Activated T-cell treated with anti-CD3 and anti-CD28 coated beads, Interleukin-2, amount 50 U/mL, for 72 hours (primary cell): Measurements from ENCODE around the gene SULT4A1. TPM values are rescaled to one million over a fixed set of nuclear protein-coding genes. Genes with fewer than 3 reads are reported as not detected.
"Not testable (repeated sequence)": the region's sequence is repeated elsewhere in the genome, so short reads cannot be mapped to it uniquely, and the experiment has no call there.

Experiments used
- ATAC-seq, 2 donors: fragments of 150-1000 bp; cut with Tn5 transposase; replicated peaks in 1 of 2; 2 replicates each; pipeline ENCODE4 v1.10.0; 2021; ENCODE audit warnings: moderate library complexity in 2 of 2, mild to moderate bottlenecking in 1 of 2
- DNase-seq, 2 donors: peaks; one replicate each; pipeline ENCODE4 v3.0.0; 2021 to 2022; ENCODE audit warnings: mixed read lengths in 1 of 2
- H3K27ac Mint-ChIP-seq: one replicate; pipeline ENCODE4 v1.8.0; 2022; ENCODE audit warnings: mild to moderate bottlenecking, moderate library complexity, mixed read lengths
- H3K27me3 Mint-ChIP-seq: one replicate; pipeline ENCODE4 v1.8.0; 2022; ENCODE audit warnings: low read depth, mixed read lengths
- H3K36me3 Mint-ChIP-seq, 2 donors: one replicate each; pipeline ENCODE4 v1.8.0; 2022; ENCODE audit warnings: mixed read lengths in 2 of 2, mild to moderate bottlenecking in 1 of 2; ENCODE audit not compliant: insufficient read depth in 2 of 2
- H3K4me1 Mint-ChIP-seq: one replicate; pipeline ENCODE4 v1.8.0; 2022; ENCODE audit warnings: low read depth, mixed read lengths
- H3K4me3 Mint-ChIP-seq, 2 donors: one replicate each; pipeline ENCODE4 v1.8.0; 2022; ENCODE audit warnings: mild to moderate bottlenecking in 2 of 2, mixed read lengths in 2 of 2, moderate library complexity in 2 of 2
- H3K9me3 Mint-ChIP-seq, 2 donors: one replicate each; pipeline ENCODE4 v1.8.0; 2022; ENCODE audit warnings: mixed read lengths in 2 of 2
- total RNA-seq, 2 donors: library from RNA; stranded (reverse); gene quantifications; one replicate each; pipeline ENCODE4 v1.2.3, GENCODE V29; 2022

The SULT4A1 gene, protein sequence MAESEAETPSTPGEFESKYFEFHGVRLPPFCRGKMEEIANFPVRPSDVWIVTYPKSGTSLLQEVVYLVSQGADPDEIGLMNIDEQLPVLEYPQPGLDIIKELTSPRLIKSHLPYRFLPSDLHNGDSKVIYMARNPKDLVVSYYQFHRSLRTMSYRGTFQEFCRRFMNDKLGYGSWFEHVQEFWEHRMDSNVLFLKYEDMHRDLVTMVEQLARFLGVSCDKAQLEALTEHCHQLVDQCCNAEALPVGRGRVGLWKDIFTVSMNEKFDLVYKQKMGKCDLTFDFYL
- not detected for total RNA-seq

- Mint-ChIP-seq H3K27me3 (peaks cover 74% of the 10 kb centered on the region), H3K27ac (no peak within 1 kb of the TSS), H3K36me3 (peaks cover 0 to 2% of the 10 kb centered on the region in 2 donors), H3K9me3 (no peaks in the 10 kb centered on the region), H3K4me3 (peak within 1 kb of the TSS; percentile 50 to 68), H3K4me1 (no peaks in the 10 kb centered on the region)
- DNase-seq (no peak), ATAC-seq (no peak)
These were observed at the start of gene SULT4A1 for GRCh38 chr22:43862074-43862881. Gene SULT4A1, minus strand, starts transcription at chr22:43862513. Its CDS starts 131 bp downstream, at chr22:43862382.

GRCh38 chr22:43911351-43911750 lies 49.0 kb upstream of the SULT4A1 start:
- H3K9me3 Mint-ChIP-seq, result no peaks in the 10 kb centered on the region
- DNase-seq (no peak), ATAC-seq (no peak)
- H3K36me3 Mint-ChIP-seq, result no peaks in the 10 kb centered on the region
- no peak overlapping the region for H3K27ac Mint-ChIP-seq
- peaks cover 31% of the 10 kb centered on the region for H3K27me3 Mint-ChIP-seq
- H3K4me3 Mint-ChIP-seq, result no peak overlapping the region
- H3K4me1 Mint-ChIP-seq, result no peaks in the 10 kb centered on the region

GRCh38 chr22:43910178-43910695 lies 47.9 kb upstream of the SULT4A1 start:
- Mint-ChIP-seq H3K4me3 (no peak overlapping the region), H3K27me3 (peaks cover 31% of the 10 kb centered on the region), H3K36me3 (no peaks in the 10 kb centered on the region), H3K4me1 (no peaks in the 10 kb centered on the region), H3K9me3 (no peaks in the 10 kb centered on the region), H3K27ac (no peak overlapping the region)
- ATAC-seq (no peak), DNase-seq (no peak)

DNA sequence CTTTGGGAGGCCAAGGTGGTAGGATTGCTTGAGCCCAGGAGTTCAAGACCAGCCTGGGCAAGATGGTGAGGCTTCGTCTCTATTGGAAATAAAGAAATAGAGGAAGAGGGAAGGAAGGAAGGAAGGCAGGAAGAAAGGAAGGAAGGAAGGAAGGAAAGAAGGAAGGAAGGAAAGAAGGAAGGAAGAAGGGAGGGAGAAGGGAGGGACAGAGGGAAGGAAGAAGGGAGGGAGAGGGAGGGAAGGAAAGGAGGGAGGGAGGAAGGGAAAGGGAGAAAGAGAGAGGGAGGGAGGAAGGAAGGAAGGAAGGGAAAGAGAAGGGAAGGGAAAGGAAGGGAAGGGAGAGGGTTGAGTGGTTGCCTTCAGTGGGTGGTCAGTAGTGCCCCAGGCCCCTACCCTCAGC lies 47.4 kb upstream of the SULT4A1 start:
- peaks cover 31% of the 10 kb centered on the region for H3K27me3 Mint-ChIP-seq
- DNase-seq, result no peak
- H3K4me1 Mint-ChIP-seq, result no peaks in the 10 kb centered on the region
- no peak overlapping the region for H3K4me3 Mint-ChIP-seq
- H3K36me3 Mint-ChIP-seq, result no peaks in the 10 kb centered on the region
- H3K27ac Mint-ChIP-seq, result no peak overlapping the region
- ATAC-seq, result no peak
- H3K9me3 Mint-ChIP-seq, result no peaks in the 10 kb centered on the region

- Mint-ChIP-seq H3K27me3 (peaks cover 14% of the 10 kb centered on the region), H3K4me3 (no peak overlapping the region), H3K4me1 (no peaks in the 10 kb centered on the region), H3K36me3 (no peaks in the 10 kb centered on the region), H3K27ac (no peak overlapping the region), H3K9me3 (no peaks in the 10 kb centered on the region)
- ATAC-seq, result no peak
- no peak for DNase-seq
These were observed 43.4 kb upstream of the SULT4A1 start for GRCh38 chr22:43905681-43906080.

DNA sequence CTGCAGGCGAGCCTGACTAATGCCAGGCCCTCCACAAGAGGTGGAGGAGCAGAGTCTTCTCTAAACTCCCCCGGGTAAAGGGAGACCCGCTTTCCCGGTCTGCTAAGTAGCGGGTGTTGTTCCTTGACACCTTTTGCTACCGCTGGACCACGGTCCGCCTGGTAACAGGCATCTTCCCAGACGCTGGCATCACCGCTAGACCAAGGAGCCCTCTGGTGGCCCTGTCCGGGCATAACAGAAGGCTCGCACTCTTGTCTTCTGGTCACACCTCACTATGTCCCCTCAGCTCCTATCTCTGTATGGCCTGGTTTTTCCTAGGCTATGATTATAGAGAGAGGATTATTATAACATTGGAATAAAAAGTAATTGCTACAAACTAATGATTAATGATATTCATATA lies 42.1 kb upstream of the SULT4A1 start:
- H3K36me3 Mint-ChIP-seq, H3K9me3 Mint-ChIP-seq, H3K27me3 Mint-ChIP-seq, H3K4me1 Mint-ChIP-seq, ATAC-seq, H3K27ac Mint-ChIP-seq, H3K4me3 Mint-ChIP-seq: not testable (repeated sequence)
- peak; percentile 25 to 27 for DNase-seq

GRCh38 chr22:43903033-43903432 lies 40.7 kb upstream of the SULT4A1 start:
- DNase-seq, H3K27me3 Mint-ChIP-seq, ATAC-seq, H3K4me3 Mint-ChIP-seq, H3K4me1 Mint-ChIP-seq, H3K9me3 Mint-ChIP-seq, H3K27ac Mint-ChIP-seq, H3K36me3 Mint-ChIP-seq: not testable (repeated sequence)

DNA sequence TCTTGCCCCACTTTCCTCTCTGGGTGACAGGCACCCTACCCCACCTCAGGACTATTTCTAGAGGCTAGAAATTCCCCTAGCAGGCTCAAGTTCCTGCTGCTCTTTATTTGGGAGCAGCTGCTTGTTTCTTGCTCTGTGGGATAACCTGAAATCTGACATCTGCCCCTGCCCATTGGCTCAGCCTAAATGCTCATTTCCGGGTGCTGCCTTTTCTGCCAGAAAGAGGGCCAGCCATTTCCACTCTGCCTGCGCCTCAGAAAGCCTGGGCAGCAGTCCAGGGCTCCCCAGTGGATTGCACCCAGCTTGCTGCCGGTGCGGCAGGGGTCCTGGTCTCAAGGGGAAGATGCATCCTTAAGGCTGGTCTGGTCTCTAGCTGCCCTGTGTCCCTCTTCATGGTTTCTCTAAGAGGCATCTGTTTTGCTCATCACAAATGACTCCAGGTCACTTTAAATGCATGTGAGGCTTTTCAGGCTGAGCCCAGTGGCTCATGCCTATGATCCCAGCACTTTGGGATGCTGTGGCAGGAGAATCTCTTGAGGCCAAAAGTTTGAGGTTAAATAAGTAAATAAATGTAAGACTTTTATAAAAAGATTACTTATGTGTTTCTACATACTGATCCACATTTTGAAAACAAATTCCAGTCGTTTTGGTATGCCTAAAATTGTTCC lies 39.8 kb upstream of the SULT4A1 start:
- Mint-ChIP-seq H3K4me3 (no peak overlapping the region), H3K4me1 (no peaks in the 10 kb centered on the region), H3K27ac (no peak overlapping the region), H3K27me3 (no peaks in the 10 kb centered on the region), H3K36me3 (no peaks in the 10 kb centered on the region), H3K9me3 (no peaks in the 10 kb centered on the region)
- no peak for DNase-seq
- no peak for ATAC-seq

DNA sequence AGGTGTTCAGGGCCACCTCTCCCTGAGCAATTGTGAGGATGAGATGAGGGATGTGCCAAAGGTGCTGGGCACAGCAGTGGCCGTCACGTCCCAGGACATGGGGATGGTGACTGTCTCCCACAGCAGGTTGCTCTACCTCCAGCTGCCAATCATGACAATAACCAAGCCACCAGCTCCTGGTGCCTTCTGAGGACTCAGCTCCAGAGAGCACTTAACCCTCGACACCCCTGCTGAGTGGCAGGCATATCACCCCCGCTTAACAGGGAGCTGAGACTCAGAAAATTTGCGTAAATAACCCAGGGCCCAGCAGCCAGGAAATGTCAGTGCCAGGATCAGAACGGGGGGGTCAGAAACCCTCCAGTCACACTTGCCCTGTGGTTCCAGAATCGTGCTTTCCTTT lies 37.9 kb upstream of the SULT4A1 start:
- Mint-ChIP-seq H3K36me3 (no peaks in the 10 kb centered on the region), H3K4me1 (no peaks in the 10 kb centered on the region), H3K27ac (no peak overlapping the region), H3K4me3 (no peak overlapping the region), H3K9me3 (no peaks in the 10 kb centered on the region), H3K27me3 (no peaks in the 10 kb centered on the region)
- DNase-seq, result no peak
- no peak for ATAC-seq

DNA sequence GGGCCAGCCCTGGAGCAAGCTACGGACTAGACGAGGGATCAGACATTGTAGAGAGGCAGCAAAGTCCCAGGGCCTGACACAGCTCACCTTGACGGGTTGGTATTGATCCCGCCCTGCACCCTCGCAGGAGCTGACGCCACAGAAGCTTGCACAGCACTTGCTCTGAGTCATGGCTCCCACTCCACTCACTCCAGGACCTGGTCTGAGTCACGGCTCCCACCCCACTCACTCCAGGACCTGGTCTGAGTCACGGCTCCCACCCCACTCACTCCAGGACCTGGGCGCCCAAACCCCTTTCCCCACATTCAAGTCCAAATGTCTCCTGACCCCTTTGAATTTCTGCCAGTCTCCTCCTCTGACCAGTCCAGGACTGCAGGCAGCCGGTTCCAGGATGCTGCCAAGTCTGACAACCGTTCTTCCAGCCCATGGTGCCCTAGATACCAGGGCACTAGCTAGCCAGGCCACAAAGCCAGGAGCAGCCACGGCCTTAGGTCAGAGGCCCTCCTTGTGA lies 35.5 kb upstream of the SULT4A1 start:
- peak; percentile 24 to 79 for ATAC-seq
- peaks cover 13% of the 10 kb centered on the region for H3K27me3 Mint-ChIP-seq
- peak in 1 of 2 donors; percentile 20 for DNase-seq
- H3K9me3 Mint-ChIP-seq, result no peaks in the 10 kb centered on the region
- H3K27ac Mint-ChIP-seq, result no peak overlapping the region
- H3K4me3 Mint-ChIP-seq, result no peak overlapping the region
- no peaks in the 10 kb centered on the region for H3K36me3 Mint-ChIP-seq
- no peaks in the 10 kb centered on the region for H3K4me1 Mint-ChIP-seq

- ATAC-seq (no peak), DNase-seq (no peak)
- no peak overlapping the region for H3K27ac Mint-ChIP-seq
- H3K36me3 Mint-ChIP-seq, result no peaks in the 10 kb centered on the region
- no peaks in the 10 kb centered on the region for H3K4me1 Mint-ChIP-seq
- H3K4me3 Mint-ChIP-seq, result no peak overlapping the region
- no peaks in the 10 kb centered on the region for H3K9me3 Mint-ChIP-seq
- peaks cover 18% of the 10 kb centered on the region for H3K27me3 Mint-ChIP-seq
These were observed 33.8 kb upstream of the SULT4A1 start for GRCh38 chr22:43895986-43896645.

DNA sequence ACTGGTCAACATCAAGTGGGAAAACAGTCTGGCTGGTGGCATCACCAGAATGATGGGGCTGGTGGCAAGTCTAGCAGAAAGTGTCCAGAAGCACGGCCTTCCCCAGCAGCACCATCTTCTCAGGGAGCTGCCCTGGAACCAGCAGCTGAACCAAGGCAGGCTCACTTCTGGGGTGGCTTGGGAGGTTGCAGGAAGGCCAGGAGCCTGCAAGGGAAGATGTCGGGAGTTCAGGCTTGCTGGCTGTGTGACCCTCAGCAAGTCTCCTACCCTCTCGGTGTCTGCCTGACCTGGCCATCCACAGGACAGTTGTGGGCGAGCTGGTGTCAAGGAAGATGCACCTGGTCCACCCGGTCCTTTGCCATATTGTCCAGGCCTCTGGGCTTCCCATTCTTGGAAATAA lies 31.8 kb upstream of the SULT4A1 start:
- DNase-seq (no peak), ATAC-seq (no peak)
- Mint-ChIP-seq H3K27me3 (peaks cover 23% of the 10 kb centered on the region), H3K36me3 (no peaks in the 10 kb centered on the region), H3K27ac (no peak overlapping the region), H3K9me3 (no peaks in the 10 kb centered on the region), H3K4me1 (no peaks in the 10 kb centered on the region), H3K4me3 (no peak overlapping the region)
